ENCODE results near the gene PRRG4.
A peak's percentile ranks its signal among the peaks of the same experiment; 100 is the strongest.
"Not testable (repeated sequence)": the region's sequence is repeated elsewhere in the genome, so short reads cannot be mapped to it uniquely, and the experiment has no call there.

PRRG4 gene

DNA sequence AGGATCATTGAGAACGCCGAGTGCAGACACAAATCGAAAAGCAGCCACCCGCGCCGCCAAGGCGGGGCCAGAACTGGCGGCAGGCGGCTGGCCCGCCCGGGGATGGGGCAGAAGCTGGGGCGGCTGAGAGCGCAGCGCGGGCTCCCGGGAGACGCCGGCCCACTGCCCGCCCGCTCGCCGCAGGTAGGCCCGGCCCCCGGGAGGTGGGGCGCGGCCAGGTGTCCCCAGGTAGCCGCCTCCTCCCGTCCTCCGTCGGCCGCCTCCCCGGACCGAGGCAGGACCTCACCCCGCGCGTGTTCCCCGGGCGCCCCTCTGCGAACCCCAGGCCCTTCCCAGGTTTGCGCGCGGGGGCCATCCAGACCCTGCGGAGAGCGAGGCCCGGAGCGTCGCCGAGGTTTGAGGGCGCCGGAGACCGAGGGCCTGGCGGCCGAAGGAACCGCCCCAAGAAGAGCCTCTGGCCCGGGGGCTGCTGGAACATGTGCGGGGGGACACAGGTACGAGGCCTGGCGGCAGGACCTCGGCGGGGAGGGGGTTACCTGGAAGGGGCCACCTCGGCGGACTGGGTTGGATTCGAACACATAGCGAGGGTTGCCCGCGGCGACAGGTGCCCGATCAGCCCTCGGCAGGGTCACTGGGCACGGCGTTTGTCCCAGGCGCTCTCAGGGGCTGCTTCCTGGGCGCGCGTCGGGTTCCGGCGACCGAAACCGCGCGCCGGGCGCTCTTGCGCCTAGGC, at the start of gene PRRG4:
Gene PRRG4 (plus strand): TSS at position 248 of the 733 bp plus-strand sequence. CDS start 603 bp downstream, outside the sequence.
- peak; percentile 19 for DNase-seq

DNA sequence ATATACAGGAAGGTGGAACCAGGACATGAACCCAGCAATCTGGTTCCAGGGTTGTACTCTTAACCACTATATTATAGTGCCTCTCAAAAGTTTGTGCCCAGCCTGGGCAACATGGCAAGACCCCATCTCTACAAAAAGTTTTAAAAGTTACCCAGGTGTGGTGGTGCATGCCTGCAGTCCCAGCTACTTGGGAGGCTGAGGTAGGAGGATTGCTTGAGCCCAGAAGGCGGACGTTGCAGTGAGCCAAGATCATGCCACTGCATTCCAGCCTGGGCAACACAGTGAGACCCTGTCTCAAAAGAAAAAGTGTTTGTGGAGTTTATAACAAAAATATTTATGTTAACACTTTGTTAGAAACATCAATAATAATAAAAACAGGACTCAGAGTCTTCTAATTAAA, 48.9 kb upstream of the PRRG4 start:
- not testable (repeated sequence) for DNase-seq

DNA sequence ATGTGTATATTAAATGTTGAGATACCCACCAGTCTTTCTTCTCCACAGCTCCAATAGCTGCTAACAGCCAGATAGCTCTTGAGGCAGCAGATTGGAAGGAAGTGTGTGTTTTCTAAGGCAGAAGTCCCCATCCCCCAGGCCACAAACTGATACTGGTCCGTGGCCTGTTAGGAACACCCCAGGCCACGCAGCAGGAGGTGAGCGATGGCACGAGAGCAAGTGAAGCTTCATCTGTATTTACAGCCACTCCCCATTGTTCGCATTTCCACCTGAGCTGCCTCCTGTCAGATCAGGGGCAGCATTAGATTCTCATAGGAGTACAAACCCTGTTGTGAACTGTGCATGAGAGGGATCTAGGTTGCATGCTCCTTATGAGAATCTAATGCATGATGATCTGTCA, 48.0 kb upstream of the PRRG4 start:
- DNase-seq, result no peak

DNA sequence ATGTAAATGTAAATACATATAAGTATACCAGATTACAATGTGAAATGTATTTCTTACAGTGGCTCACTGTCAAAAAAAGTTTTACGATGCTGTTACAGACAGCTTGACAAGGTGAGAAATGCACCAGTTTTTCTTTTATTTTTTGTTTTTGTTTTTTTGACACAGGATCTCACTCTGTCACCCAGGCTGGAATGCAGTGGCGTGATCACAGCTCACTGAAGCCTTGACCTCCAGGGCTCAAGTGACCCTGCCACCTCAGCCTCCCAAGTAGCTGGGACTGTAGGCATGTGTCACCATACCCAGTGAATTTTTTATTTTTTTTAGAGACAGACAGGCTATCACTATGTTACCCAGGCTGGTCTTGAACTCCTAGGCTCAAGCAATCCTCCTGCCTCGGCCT, 44.5 kb upstream of the PRRG4 start:
- no peak for DNase-seq

DNA sequence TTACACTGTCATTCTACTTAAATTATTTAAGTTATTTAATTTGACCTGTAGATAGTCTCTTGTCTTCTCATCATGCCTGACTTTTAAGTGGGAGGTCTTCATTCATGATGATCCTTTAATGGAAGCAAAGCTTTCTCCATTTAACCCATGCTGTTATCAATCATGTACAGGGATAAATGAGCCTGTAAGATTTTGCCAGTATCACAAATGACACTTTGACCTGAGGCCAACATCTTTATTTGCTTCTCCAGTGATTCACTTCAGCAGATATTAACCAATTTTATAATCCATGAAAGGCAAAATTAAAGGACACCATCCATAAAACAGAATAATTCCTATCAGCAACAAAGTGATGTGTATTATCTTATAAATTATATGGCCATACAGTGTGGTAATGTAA, 42.9 kb upstream of the PRRG4 start:
- DNase-seq, result no peak

DNA sequence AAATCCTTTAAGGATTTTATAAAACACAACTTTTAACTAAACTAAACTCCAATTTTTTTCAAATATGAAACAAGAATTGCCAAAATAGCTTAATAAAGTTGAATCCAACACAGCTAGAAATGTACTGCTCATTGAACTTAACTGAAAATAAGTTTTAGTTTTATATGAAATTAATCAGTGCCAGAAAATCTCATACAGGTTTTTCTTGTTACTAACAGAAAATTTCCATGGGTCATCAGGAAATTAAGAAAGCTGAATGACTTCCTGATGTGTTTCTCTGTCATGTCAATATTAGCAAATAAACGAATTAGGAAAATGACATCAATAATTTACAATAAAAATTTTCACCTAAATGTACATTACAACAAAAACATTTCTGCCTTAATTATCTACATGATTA, 38.8 kb upstream of the PRRG4 start:
- DNase-seq, result no peak

DNA sequence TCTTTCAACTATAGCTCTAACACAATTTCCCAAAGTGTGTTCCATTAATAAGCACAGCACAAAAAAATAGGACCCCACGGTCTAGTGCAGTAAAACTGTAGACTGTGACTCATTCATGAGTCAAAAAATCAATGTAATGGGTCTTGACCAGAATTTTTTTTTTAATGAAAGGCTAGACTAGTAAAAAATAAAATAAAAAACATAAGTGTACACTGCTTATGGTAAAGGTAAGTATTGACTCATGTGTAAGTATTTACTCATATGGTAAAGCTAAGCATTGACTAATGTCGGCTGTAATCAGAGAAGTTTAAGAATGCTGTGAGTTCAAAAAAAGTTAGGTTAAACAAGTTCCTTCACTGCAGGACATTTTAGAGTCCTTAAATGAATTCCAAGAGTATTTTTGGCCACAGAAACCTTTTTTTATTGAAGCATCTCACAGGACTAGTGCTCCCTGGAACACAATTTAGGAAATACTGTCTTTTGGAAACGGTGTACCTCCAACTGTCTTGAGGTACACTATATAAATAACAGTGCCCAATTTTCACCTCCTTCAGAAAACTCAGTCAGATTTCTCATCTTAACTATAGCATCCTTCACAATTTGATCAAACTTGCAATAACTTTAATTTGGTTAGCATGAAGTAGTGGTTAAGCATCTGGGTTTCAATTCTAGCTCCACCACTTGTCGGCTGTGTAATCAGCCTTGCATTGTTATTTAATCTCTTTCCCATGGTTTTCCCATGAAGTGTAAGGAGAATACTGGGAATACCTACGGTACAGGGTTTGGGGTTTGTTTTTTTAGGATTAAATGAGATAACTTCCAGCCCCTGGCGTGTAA, 37.4 kb upstream of the PRRG4 start:
- no peak for DNase-seq

DNA sequence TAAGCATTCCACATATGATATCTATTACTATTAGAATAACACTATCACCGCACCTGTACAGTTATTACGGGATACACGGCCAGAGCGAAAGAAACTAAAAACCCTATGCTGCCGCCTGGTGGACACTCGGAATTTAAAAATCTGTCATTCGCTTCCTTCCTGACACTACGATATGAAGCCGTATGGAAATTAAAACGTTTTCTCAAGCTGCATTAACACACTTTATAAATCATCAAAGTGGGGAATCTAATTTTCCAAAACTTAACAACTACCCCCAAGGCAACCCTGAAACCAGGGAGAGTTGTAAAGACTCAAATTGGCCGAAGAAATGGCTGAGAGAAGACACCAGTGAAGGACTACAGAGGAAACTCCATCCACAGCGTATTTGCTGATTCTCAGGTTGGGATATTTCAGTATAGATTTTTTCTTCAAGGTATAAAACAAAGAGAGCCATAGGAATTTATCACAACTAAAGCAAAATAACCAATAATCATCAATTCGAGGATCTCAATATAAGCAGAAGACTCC, 36.7 kb upstream of the PRRG4 start:
- DNase-seq, result peak; percentile 61

DNA sequence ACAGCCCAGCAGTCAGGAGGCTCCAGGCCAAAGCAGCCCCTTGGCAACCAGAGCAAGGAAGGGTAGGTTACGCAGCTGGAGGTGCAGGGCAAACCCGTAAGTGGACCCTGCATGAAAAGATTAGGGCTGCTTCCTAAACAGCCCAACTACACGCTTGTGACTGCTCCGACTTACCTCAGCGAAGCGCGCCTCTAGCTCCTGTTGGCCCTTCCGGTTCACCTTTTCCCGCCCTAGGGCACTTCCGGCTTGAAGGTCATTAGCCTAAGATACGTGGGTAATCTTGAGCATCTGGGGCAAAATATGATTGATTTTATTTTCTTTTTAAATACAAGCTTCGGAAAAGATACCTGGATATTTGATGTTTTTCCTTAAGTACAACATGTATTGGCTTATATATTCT, 35.3 kb upstream of the PRRG4 start, which contains the start of gene CCDC73:
Gene CCDC73 (minus strand): TSS at position 224 of the 400 bp plus-strand sequence. CDS start 34,419 bp downstream, outside the sequence.
- DNase-seq, result no peak

DNA sequence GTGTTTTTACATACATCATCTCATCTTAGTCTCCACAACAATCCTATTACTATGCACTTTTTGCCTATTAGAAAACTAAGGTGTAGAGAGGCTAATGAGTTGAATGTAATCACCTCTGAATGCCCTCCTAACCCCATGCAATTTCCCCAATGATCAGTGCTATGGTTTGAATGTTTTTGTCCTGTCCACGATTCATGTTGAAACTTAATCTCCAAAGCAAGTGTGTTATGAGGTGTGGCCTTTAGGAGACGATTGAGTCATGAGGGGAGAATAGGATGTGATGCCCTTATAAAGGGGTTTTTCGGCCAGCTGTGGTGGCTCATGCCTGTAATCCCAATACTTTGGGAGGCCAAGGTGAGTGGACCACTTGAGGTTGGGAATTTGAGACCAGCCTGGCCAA, 33.3 kb upstream of the PRRG4 start:
- DNase-seq, result no peak

DNA sequence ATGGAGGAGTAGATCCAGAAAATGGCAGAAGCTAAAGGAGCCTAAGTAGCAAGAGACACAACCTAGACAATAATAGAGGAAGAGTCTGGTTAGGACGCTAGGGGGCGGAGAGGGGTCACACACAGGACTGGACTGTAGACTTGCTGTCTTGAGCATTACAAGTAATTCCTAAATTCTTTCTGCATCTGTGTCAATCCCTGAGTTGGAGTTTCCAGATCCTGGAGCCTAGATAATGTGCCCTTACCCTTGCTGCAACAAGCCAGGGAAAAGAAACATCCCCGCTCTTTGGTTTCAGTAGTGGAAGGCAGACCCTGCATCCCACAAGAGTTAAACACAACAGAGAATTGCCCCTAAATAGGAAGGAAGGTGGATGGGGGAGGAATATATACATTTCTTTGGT, 20.4 kb upstream of the PRRG4 start:
- peak; percentile 43 for DNase-seq

DNA sequence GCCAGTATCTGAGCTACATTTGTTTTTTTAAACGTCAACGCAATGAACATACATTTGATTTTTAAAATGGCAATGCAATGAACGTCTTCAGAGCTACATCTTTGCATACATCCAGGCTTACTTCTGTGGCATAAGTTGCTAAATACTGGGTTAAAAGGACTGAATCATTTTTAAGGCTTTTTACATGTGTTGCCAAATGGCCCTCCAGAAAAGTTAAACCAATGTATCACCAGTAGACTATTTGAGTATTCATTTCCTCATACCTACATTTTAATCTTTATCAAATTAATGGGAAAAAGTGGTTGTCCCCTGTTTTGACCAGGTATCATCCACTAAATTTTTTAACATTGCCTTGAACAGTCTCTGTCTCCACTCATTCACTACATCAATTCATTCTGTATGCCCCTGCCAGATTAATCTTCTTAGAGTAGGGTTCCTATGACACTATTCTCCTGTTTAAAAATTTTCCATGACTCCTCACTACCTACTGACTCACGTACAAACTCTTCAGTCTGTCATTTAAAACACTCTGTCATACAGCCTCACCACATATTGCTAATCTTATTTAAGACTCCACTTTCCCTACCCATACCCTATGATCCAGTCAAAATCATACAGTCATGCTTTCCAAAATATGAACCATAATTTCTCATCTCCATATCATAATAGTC, 12.4 kb upstream of the PRRG4 start:
- DNase-seq, result no peak

DNA sequence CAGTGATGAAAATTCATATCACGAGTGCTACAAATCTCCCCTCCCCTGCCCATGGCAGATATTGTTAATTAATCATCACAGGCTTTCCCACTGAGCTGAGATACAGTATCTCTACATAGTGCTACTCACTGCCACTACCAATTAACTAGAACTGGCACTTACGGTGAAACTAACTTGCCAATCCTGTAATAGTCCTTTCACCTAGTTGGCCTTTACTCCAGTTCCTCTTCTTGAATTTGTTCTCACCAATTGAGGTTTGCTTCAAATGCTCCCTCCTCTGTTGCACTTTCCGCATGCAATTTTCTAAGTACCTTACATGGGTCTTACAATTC, 11.9 kb upstream of the PRRG4 start:
- DNase-seq, result no peak

DNA sequence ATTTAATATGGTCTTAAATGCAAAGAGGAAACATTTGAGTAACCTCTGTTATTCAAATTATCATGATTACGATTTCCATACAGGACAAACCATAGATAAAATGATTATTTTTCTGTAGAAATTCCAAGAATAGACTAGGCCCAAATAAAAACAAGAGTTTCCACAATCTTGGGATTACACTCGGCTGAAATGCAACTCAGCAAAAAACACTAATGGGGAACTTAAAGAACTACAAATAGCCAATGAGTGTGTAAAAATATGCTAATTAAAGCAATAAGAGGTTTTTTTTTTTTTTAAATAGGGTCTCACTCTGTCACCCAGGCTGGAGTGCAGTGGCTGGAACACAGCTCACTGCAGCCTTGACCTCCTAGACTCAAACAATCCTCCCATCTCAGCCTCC, 10.5 kb upstream of the PRRG4 start:
- no peak for DNase-seq

DNA sequence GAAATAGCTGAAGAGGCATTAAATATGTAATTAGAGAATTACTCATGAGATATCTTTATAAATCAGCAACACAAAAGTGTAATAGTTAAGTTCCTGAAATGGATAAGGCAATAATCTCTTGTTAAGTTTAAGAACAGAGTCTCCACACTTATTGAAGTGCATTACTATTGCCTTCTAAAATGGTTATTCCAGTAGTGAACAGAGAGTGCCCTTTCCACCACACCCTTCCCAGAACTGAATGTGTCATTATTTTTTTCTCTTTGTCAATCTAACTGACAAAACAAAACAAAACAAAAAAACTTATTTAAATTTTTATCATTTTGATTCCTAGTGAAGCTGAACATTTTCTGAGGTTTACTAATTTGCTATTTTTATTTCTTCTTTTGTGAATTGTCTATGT, 9.2 kb upstream of the PRRG4 start:
- DNase-seq, result no peak

DNA sequence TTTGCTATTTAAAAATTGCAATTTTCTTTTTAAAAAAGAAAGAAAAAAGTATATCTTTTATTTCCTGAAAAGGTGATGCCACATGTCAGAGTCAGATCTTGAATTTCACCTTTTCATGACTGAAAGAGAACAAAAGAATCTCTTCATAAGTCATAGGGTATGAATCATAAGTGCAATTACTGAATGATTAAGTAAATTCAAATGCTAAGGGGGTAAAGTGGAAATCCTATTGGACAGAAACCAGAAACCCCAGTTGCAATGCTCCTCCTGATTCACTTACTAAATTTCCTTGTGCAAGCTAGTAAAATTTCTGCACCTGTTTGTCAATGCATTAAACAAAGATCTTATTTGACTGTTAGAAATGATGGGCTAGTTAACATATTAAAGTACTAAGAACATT, 8.2 kb upstream of the PRRG4 start:
- no peak for DNase-seq

DNA sequence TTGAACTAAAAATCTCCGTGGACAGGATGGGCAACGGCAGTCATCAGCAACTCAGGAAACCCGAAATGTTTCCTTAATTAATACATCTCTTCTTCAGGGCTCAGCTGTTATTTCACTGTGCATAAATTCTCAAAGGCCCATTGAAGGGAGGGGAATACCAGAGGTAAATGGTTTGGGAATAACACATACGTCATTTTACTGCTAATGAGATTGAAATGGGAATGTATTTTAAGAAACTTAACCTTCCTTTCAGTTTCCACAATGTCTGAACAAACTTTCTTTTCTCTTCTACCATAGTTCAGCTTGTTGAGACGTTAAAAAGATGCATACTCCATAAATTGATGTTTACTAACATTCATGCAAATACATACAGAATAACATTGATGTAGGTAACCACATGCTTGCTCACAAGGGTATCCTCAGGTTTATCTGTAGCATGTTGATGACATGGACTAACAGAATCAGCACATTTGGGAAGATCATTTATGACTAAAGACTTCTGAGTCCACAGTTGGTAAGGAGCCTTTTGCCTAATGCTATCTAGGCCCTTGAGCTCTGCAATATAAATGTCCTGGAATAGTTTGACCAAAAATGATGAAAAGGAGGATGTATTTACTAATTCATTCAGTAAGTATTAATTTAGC, 7.7 kb upstream of the PRRG4 start:
- DNase-seq, result no peak

DNA sequence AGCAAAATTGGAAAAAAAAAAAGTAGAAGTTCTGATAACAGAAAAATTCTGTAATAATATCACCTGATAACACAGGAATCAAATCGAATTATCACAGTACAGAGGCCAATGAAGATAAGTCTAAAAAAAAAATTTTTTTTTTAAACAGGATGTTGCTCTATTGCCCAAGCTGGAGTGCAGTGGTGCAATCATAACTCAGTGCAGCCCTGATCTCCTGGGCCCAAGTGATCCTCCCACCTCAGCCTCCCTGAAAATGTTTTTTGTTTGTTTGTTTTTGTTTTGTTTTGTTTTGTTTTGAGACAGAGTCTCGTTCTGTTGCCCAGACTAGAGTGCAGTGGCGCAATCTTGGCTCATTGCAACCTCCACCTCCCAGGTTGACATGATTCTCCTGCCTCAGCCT, 6.1 kb upstream of the PRRG4 start:
- not testable (repeated sequence) for DNase-seq

DNA sequence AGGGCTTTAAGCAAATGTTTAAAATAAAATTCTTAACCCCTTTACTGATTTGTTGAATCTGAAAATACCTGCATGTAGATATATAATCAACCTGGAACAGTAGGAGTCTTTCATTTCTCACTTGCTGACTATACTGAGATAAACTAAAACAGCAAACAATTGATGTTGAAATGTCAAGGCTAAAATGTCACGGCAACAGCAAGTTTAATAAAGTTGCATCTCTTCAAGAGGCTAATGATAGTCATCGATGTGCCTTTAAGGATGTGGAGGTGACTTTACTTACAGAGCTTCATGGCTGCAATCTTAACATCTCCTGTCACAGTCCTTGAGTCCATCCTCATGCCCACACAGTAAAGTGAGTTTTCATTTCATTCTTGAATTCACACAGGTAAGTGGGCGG, 3.6 kb upstream of the PRRG4 start:
- no peak for DNase-seq

DNA sequence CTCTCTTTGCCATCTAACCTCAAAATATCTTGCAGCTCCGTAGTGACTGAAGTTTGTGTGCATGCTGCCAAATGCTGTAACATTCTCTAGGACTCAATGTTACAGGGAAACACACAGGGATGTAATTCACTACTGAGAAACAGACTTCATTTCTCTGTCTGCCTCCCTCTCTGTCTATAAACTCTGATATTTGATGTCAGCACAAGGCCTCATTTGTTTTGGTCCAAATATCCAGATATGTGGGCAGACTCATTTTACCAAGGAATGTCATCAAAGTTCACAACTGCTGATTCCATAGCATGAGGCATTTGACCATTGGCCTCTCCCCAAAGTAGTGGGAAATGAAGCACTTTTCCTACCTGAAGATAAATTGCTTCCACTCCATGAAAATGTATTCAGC, 2.5 kb upstream of the PRRG4 start:
- DNase-seq, result no peak

DNA sequence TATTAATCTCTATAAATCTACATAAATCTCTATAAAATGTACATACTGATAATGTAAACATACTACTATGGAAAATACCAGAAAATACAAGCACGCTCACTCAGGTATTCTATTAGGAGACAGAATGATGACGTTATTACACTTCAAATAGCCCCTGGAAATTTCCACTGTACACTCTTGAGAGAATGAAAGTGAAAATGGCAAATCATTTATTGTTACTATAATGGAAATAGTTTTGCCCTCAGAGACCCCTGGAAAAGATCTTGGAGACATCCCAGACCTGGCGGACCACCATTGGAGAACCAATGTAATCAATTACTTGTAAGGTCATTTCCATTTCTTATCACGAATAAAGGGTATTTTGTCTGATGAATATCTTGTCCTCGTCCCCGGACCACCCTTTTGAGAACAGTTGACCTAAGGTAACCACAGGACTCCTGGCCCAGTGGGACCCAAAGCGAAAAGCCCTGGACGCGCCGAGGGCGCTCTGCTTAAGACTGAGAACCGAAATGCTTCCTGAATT, 509 bp upstream of the PRRG4 start:
- peak; percentile 7 for DNase-seq

DNA sequence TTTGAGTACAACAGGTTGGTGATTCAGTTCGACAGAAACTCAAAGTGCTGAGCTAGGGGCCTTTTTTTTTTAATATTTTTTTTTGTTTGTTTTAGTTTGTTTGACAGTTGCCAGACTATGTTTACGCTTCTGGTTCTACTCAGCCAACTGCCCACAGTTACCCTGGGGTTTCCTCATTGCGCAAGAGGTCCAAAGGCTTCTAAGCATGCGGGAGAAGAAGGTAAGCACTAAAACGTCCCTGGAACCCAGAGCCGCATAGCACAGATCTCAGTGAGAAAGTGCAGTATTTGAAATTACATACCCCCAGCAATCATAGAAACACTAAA, 649 bp downstream of the PRRG4 start:
- DNase-seq, result no peak

DNA sequence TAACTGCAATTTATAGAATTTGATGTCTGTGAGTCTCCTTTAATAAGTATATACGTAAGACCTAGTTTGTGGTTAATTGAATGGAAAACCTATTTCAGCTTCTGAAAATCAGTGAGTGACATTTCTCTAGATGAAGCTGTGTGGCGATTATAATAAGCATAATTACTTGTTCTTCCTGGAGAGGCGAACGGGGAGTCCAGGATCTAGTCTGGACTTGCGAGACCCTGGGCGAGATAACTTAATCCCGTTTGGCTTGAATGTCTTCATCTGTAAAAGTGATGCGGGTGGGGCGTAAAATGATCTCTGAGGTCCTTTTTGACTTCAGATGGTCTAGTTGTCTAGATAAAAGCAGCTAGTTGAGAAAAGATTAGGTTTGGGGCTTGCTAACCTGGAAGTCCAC, 1.1 kb downstream of the PRRG4 start:
- DNase-seq, result no peak
